HG03196 (cell line): ENCODE results near the gene PYGO2.

Experiments used
- ATAC-seq: cut with Tn5 transposase; IDR thresholded peaks from one replicate; pipeline ENCODE4 v1.9.1; 2021; ENCODE audit not compliant: unreplicated experiment

Gene PYGO2, protein sequence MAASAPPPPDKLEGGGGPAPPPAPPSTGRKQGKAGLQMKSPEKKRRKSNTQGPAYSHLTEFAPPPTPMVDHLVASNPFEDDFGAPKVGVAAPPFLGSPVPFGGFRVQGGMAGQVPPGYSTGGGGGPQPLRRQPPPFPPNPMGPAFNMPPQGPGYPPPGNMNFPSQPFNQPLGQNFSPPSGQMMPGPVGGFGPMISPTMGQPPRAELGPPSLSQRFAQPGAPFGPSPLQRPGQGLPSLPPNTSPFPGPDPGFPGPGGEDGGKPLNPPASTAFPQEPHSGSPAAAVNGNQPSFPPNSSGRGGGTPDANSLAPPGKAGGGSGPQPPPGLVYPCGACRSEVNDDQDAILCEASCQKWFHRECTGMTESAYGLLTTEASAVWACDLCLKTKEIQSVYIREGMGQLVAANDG

GRCh38 chr1:154961207-154962155, at the start of gene PYGO2:
Gene PYGO2 (minus strand): TSS chr1:154961782. CDS start chr1:154961576, 206 bp downstream.
- ATAC-seq, result peak; percentile 66

DNA sequence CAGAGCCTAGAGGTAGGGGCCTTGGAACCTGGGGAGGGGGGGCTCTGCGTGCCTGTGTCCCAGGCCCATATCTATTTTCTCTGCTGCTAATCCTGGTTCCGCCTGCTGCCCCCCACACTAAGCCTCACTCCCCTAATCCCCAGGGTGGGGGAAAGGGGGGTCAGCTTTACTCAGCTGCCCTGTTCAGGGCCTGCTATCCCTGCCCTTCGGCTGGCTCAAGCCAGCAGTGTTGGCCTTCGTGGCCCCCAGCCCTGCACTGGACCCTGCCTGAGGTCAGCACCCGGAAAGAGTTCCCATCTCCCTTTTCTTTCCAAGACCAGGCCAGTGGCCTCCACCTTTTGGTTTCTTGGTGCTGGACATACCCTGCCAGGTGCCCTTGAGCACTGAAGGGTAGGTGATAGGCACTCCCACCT, 49.4 kb upstream of the PYGO2 start:
- ATAC-seq, result no peak

GRCh38 chr1:155010211-155010918, 48.8 kb upstream of the PYGO2 start:
- ATAC-seq, result no peak

DNA sequence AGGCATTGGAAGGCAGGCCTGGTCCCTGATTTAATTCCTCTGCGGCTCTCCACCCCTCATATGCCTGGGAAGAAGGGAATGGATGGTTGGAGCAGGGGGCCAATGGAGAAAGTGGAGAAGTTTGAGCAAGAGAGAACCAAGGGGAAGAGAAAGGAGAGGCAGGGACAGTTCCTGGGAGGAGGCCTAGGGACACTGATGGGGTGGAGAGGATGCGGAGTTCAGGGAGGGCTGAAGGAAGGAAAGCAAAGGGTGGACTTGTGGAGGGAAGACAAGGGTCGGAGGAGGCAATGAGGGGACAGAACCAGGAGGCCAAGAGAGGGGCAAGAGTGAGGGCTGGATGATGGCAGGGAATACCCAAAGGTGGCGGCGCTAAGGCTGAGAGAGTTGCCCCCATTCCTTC, 48.2 kb upstream of the PYGO2 start:
- ATAC-seq, result no peak

DNA sequence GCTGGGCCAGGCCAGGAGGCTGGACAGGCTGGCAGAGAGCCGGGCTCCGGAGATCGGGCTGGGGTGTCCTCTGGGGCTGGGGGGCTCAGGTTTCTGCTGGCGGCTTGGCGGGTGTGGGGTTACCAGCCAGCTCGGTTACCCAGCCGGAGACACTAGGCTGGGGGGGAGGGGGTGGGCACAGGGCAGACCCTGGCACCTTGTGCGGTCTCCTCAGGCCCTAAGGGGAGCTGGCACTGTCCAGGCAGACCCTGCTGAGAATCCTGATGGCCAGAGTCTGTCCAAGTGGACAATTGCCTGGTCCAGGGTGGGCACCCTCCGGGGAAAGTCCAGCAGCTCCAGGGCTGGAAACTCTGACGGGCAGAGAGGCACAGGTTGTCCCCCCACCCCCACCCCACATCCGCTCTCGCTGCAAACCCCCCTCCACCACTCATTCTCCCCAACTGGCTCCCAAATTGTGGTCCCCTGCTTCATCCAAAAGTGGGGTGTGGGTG, 47.7 kb upstream of the PYGO2 start:
- no peak for ATAC-seq

DNA sequence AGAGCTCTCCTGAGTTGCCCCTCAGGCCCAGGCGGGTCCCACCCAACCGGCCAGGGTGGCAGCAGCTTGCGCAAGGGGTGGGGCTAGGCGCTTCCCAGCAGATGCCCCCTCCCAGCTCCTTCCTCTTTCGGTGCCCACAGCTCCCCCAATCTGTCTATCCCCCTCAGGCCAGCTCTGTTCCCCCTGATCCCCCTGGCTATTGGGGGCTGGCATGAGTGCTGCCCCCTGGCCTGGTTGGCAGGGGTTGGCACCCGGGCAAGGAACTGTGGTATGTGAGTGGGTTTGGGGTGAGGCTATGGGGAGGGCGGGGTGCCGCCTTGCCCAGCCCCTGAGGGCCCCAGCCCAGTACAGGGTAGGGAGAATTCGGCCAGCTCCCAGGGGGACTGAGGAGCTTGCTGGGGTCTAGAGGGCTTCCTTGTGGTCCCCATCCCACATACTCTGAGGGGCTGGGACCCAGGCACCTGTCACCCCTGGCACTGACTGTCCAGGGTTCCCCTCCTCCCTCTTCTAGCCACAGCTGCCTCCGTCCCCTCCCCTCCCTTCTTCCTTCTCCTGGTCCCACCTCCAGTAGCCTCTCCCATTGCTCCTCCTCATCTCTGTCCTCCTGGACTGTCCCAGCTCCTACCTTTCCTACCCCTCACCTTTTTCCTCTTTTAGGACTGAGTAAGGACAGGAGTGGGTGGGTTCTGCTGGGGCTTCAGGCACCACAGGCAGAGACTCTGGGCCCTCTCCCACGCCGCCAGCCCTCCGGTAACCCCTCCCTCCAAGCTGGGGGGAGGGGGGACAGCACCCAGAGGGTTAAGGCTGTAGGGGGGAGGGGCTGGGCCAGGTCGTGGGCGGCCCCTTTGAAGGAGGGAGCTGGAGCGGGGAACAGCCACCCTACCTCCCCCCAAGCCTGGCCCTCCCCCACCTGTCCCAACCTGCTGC, 46.7 kb upstream of the PYGO2 start:
- ATAC-seq, result no peak

- no peak for ATAC-seq
Measured at GRCh38 chr1:155007251-155007828, 45.8 kb upstream of the PYGO2 start.

GRCh38 chr1:155006601-155007101, 45.1 kb upstream of the PYGO2 start:
- no peak for ATAC-seq

GRCh38 chr1:155005076-155006011, 43.8 kb upstream of the PYGO2 start:
- ATAC-seq, result no peak

- no peak for ATAC-seq
Measured at GRCh38 chr1:155004352-155005075, 42.9 kb upstream of the PYGO2 start.

DNA sequence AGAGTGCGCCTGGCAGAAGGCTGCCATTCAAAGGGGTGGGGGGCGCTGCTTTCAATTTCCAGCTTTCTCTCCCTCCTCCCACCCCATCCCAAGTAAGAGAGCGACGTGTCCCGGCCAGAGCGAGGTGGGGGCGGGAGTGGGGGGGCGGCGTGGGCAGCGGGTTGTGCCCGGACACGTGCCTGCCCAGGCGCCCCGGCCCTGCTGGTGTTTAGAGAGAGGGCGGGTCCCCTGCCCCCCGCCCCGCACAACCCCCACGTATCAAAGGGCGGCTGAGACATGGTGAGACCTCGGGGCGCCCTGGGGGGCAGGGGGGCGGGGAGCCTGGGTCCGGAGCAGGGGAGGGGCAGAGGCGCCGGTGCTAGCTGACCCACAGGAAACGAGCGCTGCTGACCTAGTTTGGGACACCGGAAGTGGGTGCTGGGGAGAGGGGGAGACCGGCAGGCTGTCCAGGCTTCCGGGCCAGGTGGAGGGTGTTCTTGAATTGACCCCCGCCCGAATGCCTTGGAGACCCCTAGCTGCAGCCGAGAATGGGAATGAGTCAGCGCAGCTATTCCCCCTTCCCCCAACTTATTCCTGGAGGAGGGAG, 42.3 kb upstream of the PYGO2 start:
- ATAC-seq, result no peak

DNA sequence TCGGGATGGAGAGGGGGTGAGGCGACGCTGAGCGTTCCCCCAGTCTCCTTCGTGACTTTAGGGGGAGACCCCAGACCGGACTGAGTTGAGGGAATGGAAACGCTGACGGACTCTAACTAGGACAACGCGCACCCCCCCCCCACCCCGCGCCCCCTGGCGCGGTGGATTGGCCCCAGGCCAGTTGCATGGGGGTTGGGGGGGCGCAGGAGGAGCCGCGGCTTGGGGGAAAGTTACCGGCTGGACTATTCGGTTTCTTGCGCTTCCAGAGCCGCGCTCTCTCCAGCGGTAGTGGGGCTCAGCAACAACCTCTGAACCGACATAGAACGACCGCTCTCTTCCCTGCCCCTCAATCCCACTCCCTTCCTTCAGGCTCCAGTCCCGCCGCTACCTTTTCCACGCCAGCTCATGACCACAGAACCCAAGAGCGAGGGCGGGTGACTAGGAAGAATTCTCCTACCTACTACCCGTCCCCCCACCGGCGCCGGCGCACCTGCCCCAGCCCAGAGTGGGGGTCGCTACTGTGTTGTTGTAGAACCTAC, 41.7 kb upstream of the PYGO2 start:
- ATAC-seq, result no peak

GRCh38 chr1:155002464-155003226, 41.1 kb upstream of the PYGO2 start, which contains the start of gene ZBTB7B:
Gene ZBTB7B (plus strand): TSS chr1:155002802. CDS start chr1:155014661, 11,859 bp downstream.
- peak; percentile 1 for ATAC-seq

DNA sequence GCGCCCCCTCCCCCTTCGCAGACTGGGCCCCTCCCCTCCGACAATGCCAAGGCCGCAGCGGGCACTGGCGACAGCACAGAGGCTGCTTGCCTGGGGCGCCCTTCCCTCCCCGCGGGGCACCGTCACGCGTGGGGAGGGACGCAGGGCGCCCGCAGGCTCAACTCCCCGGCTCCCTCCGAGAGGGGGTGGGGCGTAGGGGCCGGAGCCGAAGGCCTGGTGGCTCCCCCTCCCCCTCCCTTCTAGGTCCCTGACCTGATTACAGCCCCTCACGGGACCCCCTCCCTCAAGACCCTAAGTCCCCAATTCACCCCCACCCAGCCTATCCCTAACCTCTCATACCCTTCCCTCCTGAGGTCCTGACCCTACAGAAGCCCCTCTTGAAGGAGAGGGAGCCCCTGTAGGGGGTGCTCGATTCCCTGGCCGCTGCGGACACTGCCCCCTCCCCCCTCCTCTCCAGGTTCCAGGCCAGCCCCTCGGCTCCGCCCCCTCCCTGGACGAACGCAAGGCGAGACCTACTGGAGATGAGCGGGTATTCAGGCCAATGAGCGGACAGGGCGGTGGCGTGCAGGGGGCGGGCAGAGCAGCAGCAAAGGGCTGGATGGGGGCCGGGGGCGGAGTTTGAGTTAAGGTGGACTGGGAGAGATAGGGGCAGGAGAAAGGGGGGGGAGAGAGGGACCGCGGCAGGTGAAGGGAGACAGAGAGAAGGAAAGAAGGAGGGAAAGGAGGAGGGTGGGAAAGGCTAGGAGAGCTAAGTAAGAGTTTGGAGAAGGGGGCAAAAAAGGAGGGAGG, 40.3 kb upstream of the PYGO2 start:
- ATAC-seq, result peak; percentile 44

DNA sequence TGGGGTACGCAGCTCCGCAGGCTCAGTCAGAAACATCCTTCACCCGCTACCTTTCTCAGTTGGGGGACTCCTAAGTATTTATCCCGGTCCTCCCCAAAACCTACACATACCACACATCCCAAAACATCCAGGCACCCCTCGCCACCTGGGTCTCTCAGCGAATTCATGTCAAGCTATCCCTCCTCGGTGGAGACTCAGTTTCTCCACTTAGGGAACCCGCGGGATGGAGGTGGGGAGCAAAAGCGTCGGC, 39.8 kb upstream of the PYGO2 start:
- no peak for ATAC-seq
